GM19043 (cell line): Measurements from ENCODE around the gene HERC4.
"Not testable (repeated sequence)": the region's sequence is repeated elsewhere in the genome, so short reads cannot be mapped to it uniquely, and the experiment has no call there.

Experiments used
- ATAC-seq: cut with Tn5 transposase; IDR thresholded peaks from one replicate; pipeline ENCODE4 v1.9.1; 2021; ENCODE audit warnings: low read depth; ENCODE audit not compliant: unreplicated experiment

HERC4 gene

DNA sequence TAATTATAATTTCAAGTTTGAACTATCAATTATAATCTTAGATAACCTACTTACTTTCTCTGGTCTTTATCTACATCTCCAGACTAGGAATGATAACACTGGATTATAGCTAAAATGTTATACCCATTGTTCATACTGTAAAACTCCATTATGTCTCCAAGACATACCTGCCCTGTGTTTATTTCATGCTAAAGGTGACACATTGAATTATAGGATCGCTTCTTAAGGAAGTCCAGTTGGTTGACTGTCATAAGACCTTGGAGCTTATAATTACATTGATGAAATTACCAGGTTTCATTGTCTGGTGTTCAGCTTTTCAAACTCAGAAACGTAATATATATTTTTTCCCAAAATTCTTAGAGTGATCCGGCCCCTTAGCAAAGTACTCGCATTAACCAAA, 15.5 kb upstream of the HERC4 start:
- ATAC-seq, result no peak

DNA sequence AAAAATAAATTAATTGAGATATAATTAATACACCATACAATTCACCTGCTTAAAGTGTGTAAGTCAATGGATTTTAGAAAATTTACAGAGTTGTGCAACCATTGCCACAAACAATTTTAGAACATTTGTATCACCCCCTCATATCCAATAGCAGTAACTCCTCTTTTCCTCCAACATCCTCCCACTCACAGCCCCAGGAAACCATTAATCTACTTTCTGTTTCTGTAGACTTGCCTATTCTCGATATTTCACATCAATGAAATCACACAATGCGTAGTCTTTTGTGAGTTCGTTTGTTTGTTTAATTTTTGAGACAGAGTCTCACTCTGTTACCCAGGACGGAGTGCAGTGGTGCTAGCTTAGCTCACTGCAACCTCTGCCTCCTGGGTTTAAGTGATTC, 13.7 kb upstream of the HERC4 start:
- ATAC-seq, result peak; percentile 57

DNA sequence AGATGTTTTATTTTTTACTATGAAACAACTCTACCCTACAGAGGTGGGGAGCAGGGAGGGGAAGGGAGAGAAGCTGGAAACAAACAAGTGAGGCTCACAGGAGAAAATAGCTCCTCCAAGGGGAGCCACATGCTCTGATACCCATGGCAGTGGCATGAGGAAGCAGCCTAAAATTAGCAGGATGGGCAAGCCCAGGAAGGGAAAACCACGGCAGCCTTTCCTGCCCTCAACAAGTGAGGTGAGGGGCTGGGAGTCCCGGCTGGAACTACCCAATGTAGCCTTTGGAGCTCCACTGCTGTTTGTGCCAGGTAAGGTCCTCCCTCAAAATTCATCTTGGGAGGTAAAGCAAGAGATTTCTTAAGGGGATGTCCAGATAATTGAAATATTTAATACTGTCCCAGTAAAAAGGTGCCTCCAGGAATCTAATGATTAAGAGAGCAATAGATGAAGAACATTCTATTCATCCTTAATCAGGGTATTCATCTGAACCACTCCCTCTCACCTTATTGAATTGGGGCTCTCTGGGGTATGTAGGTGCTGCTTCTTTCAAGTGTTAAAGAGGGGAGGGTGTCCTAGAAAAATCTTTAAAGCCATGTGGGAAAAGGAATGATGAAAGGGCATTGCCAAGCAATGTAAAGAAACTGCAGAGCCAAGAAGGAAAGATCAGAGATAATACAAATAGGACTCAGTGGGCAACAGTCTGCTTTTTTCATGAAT, 12.8 kb upstream of the HERC4 start:
- ATAC-seq, result no peak

DNA sequence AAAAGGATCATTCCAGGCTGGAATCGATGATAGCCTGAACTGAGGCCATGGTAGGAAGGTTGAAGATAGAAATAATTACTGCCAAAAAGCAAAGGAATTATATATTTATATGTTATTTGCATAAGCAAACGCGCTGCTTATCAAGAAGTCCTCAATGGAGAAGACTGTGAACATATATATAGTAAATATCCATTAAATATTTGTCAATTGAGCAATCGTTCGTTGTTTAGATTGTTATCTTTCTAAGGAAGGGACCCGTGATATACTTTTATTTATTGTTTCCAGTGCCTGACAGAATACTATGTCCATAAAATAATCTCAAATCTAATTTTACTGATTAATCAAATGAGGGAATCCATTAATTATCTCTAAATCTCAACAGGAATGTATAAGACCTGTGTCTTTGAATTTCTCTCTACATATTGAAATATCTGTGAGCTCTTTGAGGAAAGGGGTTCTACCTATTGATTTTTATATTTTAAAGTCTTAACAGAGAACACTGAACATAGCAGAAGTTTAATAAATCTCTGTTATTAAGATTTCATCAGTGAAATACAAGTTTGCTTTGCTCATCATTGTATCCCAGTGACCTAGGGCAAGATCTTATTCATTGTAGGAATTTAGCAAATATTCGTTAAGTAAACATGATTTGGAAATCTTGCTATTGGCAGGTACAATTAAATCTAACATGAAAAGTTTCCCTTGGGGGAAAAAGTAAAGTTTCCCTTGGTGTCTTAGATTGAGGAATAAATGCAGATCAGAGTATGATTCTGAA, 12.0 kb upstream of the HERC4 start:
- no peak for ATAC-seq

DNA sequence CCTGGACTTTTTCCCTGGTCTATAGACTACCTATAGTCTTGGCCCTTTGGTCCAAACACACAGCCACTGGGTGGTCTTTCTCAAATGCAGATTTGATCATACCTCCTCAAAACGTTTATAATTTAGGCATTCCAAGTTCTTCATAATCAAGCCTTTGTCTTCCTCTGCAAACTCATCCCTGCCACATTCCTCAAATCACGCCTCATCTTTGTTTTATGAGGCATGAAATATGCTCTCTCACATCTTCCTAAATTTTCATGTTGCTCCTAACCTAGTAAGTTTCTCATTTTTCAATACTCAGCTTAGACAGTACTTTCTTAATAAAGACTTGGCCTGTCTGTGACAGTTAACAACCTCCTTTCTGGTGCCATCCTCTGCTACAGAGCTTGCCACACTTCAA, 10.9 kb upstream of the HERC4 start:
- ATAC-seq, result no peak

DNA sequence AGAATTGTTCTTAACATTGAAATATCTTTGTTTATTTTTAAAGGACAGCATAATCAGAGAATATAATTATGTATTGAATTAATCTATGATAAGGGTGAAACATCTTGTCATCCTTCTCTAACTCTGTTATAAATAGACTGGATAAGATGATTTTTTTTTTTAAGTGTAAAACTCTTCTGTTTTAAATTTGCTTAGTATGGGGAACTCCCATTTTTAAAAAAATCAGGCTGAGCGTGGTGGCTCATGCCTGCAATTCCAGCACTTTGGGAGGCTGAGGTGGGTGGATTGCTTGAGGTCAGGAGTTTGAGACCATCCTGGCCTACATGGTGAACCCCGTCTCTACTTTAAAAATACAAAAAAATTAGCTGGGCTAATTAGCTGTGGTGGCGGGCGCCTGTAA, 9.4 kb upstream of the HERC4 start:
- no peak for ATAC-seq

DNA sequence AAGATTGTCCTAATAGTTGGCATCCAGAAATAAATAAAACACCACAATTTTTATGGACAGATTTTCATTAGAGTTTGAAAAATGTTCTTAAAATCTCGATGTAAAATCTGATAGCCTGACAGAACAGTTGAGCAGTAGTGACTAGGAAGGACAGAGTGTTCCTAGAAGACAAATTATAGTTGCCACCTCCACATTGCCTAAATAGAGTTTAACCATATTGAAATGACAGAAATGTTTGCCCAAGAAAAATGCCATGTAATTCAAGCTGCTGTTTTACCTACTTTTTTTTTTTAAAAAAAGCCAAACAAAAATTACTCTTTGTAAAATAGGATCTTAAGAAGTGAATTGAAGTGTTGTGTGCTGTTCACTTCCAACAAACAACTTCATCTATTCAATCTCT, 8.9 kb upstream of the HERC4 start:
- ATAC-seq, result no peak

DNA sequence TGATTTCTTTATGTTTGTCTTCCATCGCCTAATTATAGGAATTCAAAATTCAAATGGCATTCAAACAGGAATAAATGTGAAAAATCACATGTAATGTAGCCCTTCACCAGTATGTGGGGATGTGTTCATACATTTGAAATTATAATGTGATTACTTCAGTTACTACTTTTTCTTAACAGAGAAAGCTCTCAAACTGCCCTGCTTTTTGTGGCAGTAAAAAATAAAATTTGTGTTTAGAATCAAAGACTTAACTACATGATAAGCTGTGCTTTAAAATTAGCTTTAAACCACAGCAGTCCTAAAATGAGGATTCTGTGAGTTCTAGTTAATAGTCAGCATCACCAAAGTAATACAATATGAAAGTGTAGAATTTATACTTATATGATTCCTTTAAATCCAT, 7.8 kb upstream of the HERC4 start:
- ATAC-seq, result no peak

DNA sequence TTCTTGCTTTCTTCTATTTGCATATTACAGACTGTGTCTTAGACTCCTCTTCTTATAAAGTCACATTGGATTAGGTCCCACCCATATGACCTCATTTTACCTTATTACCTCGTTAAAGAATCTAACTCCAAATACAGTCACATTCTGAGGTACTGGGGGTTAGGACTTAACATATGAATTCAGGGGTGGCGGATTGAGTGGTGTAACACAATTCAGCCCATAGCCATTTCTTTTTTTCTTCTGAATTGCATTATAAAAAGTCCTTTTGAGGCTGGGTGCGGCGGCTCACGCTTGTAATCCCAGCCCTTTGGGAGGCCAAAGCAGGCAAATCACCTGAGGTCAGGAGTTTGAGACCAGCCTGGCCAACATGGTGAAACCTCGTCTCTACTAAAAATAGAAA, 6.8 kb upstream of the HERC4 start:
- ATAC-seq, result no peak

DNA sequence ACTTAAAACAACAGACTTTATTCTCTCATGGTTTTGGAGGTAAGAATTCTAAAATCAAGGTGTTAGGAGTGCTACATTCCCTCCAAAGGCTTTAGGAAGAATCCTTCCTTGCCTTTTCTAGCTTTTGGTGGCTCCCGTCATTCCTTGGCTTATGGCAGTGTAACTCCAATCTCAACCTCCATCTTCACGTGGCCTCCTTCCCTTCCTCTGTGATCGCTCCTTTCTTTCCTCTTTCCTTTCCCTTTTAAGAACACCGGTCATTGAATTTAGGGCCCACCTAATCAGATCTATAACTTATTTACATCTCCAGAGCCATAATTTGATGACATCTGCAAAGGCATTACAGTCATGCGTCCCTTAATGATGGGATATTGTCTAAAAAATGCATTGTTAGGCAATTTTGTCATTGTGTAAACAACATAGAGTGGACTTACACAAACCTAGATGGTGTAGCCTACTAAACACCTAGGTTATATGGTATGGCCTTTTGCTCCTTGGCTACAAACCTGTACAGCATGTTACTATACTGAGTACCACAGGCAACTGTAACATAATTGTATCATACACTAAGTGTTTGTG, 5.9 kb upstream of the HERC4 start:
- no peak for ATAC-seq

DNA sequence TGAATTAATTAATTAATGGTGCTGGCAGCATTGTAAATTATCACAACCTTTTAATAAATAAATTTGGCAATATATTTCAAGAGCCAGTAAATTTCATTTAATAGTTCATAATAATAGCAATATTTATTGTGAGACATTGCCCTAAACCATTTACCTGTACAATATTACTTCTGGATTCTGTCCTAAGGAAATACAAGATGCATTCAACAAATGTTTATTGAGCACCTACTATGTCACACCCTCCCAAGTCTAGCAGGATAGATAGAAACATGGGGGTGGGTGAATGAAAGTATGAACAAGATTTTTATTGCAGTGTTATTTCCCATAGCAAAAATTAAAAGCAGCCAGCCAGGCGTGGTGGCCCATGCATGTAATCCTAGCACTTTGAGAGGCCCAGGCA, 4.4 kb upstream of the HERC4 start:
- no peak for ATAC-seq

DNA sequence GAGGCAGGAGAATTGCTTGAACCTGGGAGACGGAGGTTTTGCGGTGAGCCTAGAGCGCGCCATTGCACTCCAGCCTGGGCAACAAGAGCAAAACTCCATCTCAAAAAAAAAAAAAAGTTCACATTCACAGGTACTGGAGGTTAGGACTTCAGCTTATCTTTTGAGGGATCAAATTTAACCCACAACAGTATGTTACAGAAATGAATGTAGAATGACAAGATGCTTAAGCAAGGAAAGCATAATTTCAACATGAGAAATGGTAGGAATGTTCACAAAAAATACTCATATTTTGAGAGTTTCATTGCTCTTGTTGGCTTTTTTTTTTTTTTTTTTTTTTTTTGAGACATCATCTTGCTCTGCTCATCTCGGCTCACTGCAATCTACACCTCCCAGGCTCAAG, 1.9 kb upstream of the HERC4 start:
- no peak for ATAC-seq

DNA sequence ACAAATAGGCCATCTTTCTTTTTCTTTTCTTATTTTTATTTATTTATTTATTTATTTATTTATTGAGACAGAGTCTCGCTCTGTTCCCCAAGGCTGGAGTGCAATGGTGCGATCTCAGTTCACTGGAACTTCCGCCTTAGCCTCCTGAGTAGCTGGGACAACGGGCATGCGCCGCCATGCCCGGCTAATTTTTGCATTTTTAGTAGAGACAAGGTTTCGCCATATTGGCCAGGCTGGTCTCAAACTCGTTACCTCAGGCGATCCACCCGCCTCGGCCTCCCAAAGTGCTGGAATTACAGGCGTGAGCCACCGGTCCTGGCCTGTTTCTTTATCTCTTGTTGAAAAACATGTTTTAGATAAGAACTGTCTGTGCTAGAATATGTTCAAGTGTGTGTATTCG, 998 bp upstream of the HERC4 start:
- not testable (repeated sequence) for ATAC-seq

DNA sequence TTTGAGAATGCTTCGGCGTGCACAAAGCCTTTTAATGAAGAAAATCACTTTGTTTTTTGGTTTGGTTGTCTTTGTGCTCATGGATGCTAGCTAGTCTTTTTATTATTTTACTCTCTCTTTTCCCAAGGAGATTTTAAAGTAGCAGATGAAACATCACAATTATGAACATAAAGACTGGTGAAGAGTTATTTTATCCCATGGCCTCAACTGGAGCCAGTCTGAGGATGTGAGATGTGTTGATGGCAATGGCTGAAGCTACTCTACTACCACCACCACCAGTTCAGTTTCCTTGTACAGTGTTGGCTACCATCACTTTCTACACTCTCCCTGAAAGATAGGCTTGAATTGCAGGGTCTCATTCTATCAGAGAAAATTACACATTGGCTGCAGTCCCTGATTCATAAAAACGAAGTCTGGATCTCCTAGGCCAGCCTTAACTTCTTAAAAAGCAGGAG, 494 bp upstream of the HERC4 start:
- ATAC-seq, result no peak

DNA sequence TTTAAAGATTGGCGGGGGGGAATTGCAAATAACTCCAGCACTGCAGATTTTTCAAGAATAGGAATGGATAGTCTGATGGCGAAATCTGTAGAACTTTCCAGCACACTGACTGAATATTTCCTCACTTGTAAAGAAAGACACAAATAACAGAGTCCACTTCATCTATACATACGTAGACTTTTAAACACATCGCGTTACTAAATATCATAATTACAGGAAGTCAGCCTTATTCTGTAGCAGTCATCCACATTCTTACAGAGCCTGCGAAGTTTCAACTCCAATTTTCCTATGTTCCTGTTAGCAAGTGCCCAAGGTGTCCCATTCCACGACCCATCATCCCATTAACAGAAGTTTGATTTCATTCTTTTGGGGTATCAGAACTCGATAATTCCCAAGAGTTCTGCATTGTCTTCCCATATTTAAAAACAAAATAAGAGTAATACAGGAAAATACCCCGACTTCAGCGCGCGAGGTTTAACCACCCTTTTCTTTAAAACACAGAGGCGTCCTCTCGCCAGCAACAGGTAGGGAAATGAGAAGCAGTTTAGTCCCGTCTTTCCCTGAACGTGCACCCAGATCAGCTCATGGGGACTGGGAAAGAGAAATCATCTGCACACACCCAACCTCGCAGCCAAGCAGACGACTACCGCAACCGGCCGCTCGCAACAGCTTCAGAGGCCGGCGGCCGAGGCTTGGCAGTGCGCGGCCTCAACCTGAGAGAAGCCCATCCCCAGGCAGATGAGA, 880 bp downstream of the HERC4 start:
- no peak for ATAC-seq

DNA sequence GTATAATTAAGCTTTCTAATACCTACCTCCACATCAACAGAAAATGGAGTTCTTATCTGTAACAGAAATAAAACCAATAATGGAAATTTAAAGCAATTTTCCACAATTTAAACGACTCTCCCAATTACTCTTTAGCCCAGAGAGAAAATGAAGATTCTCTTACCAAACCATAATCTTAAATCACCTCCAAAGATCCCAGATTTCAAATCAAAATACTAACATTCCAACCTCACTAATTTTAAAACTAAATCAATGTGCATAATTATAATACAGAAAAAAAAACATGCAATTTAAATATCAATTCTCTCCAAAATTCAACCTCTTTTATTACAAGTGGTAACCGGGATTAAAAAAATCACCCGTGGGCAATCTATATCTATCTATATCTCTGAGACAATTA, 1.5 kb downstream of the HERC4 start:
- no peak for ATAC-seq

DNA sequence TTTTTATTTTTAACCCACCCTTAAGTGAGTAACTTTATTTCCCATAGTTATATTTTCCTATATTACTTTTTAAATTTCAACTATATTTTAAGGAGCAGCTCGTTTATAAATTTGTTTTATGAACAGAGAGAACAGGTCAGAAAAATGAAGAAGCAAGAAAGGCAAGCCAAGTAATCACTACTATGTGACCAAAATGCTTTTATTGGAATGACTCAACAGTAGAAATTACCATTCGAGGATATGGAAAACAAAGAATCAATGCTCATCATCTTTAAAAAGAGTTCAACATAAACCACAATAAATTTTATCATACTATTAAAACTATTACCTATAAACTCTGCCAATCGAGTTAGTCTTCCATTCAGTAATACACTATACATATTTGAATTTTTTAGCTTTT, 7.6 kb downstream of the HERC4 start:
- no peak for ATAC-seq

DNA sequence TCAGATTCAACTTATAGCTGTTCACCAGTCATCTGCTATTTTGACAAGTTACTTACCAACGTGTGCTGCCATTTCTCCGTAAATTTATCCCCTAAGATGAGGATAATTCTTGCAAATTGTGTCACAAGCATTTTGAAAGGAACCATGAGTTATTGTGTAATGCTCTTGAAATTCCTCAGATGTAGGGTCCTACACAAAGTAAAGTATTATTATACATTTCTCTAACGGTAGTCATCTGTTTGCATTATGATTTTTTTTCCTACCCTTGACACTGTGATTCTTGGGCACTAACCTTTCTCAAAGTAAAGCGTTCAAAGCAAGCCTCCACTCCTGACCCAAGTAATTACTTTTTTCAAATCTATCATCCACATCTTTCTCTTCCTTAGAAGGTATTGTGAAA, 8.1 kb downstream of the HERC4 start:
- ATAC-seq, result no peak

DNA sequence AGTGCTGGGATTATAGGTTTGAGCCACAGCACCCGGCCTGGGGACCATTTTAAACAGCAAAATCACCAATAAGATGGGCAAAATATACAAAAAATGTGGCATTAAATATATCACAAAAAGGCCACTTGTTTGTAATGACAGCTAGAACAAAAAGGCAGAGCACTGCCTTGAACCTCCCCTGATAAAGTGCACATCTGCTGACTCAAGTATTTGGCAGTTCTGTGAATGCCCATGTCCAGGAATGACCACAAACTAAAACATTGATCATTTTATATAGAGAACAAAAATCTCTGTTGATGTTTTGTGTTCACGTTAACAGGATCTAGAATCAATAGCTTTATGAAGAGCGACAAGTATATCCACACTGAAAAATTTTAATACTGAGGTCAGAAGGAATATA, 21.5 kb downstream of the HERC4 start:
- no peak for ATAC-seq

DNA sequence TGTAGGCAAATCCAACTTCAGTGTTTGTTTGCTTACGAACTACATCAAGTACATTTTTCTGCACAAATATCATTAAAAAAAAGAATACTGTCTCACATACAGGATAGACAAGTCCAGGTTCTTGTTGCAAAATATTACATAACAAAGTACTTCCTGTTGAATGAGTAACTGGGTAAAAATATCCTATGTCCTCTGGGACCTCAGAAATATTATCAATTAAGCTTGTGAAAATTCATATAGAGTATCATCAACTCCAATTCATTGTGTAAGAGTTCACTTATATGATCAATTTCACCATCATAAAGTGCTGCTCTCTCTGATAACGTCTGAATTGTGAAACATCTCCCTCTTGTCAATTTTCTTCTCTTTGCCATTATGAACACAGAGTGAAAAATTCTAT, 22.6 kb downstream of the HERC4 start:
- no peak for ATAC-seq
